HEK293 (cell line): ENCODE measurements around the gene ADAMTS9.
A peak's percentile ranks its signal among the peaks of the same experiment; 100 is the strongest.

Experiments
- CTCF ChIP-seq: fragments of 450-650 bp; formaldehyde crosslinking; IDR thresholded peaks from 2 replicates; pipeline ENCODE4 v1.5.1; 2016; ENCODE audit warnings: missing biosample characterization, missing genetic modification characterization
- GLIS2 ChIP-seq: fragments of 450-650 bp; formaldehyde crosslinking; IDR thresholded peaks from 2 replicates; pipeline ENCODE4 v1.5.1; 2016; ENCODE audit warnings: missing biosample characterization, missing genetic modification characterization
- INSM2 ChIP-seq: fragments of 450-650 bp; formaldehyde crosslinking; IDR thresholded peaks from 2 replicates; pipeline ENCODE4 v1.5.1; 2016; ENCODE audit warnings: missing biosample characterization, missing genetic modification characterization
- KLF17 ChIP-seq: fragments of 450-650 bp; formaldehyde crosslinking; IDR thresholded peaks from 2 replicates; pipeline ENCODE4 v1.5.1; 2016; ENCODE audit warnings: missing biosample characterization, missing genetic modification characterization
- MEIS1 ChIP-seq: sonication (generic); formaldehyde crosslinking; IDR thresholded peaks from 2 replicates; pipeline ENCODE4 v1.8.1; 2022; ENCODE audit warnings: missing genetic modification reagents, mild to moderate bottlenecking, borderline replicate concordance
- OVOL3 ChIP-seq: fragments of 450-650 bp; formaldehyde crosslinking; IDR thresholded peaks from 2 replicates; pipeline ENCODE4 v1.5.1; 2016; ENCODE audit warnings: missing biosample characterization, missing genetic modification characterization
- PATZ1 ChIP-seq: fragments of 450-650 bp; formaldehyde crosslinking; IDR thresholded peaks from 2 replicates; pipeline ENCODE4 v1.5.1; 2016; ENCODE audit warnings: missing biosample characterization, missing genetic modification characterization
- PRDM2 ChIP-seq: fragments of 450-650 bp; formaldehyde crosslinking; IDR thresholded peaks from 2 replicates; pipeline ENCODE4 v1.5.1; 2016; ENCODE audit warnings: missing biosample characterization, missing genetic modification characterization, borderline replicate concordance
- SCRT2 ChIP-seq: fragments of 450-650 bp; formaldehyde crosslinking; IDR thresholded peaks from 2 replicates; pipeline ENCODE4 v1.5.1; 2016; ENCODE audit warnings: missing biosample characterization, missing genetic modification characterization
- SP7 ChIP-seq: fragments of 450-650 bp; formaldehyde crosslinking; IDR thresholded peaks from 2 replicates; pipeline ENCODE4 v1.5.1; 2016; ENCODE audit warnings: missing biosample characterization, missing genetic modification characterization
- WT1 ChIP-seq: fragments of 450-650 bp; formaldehyde crosslinking; IDR thresholded peaks from 2 replicates; pipeline ENCODE4 v1.5.1; 2016; ENCODE audit warnings: missing biosample characterization, missing genetic modification characterization
- ZBTB44 ChIP-seq: fragments of 450-650 bp; IDR thresholded peaks from 2 replicates; pipeline ENCODE4 v1.5.1; 2018; ENCODE audit warnings: missing biosample characterization, mild to moderate bottlenecking, missing genetic modification characterization
- ZIC2 ChIP-seq: fragments of 450-650 bp; formaldehyde crosslinking; IDR thresholded peaks from 2 replicates; pipeline ENCODE4 v1.5.1; 2016; ENCODE audit warnings: missing biosample characterization, missing genetic modification characterization
- ZNF121 ChIP-seq: fragments of 450-650 bp; formaldehyde crosslinking; IDR thresholded peaks from 2 replicates; pipeline ENCODE4 v1.5.1; 2016; ENCODE audit warnings: missing biosample characterization, missing genetic modification characterization
- ZNF132 ChIP-seq: fragments of 450-650 bp; formaldehyde crosslinking; IDR thresholded peaks from 2 replicates; pipeline ENCODE4 v1.5.1; 2017; ENCODE audit warnings: missing biosample characterization, missing genetic modification characterization, borderline replicate concordance
- ZNF2 ChIP-seq: fragments of 450-650 bp; formaldehyde crosslinking; IDR thresholded peaks from 2 replicates; pipeline ENCODE4 v1.5.1; 2016; ENCODE audit warnings: missing biosample characterization, missing genetic modification characterization
- ZNF223 ChIP-seq: fragments of 450-650 bp; formaldehyde crosslinking; IDR thresholded peaks from 2 replicates; pipeline ENCODE4 v1.5.1; 2016; ENCODE audit warnings: missing biosample characterization, missing genetic modification characterization
- ZNF341 ChIP-seq: fragments of 450-650 bp; formaldehyde crosslinking; IDR thresholded peaks from 2 replicates; pipeline ENCODE4; 2016; ENCODE audit warnings: low read depth, missing biosample characterization, missing genetic modification characterization
- ZNF394 ChIP-seq: fragments of 450-650 bp; formaldehyde crosslinking; IDR thresholded peaks from 2 replicates; pipeline ENCODE4 v1.5.1; 2016; ENCODE audit warnings: missing biosample characterization, missing genetic modification characterization, mild to moderate bottlenecking, moderate library complexity, borderline replicate concordance
- ZNF488 ChIP-seq: fragments of 450-650 bp; formaldehyde crosslinking; IDR thresholded peaks from 2 replicates; pipeline ENCODE4 v1.5.1; 2016; ENCODE audit warnings: missing biosample characterization, missing genetic modification characterization
- ZNF560 ChIP-seq: fragments of 450-650 bp; formaldehyde crosslinking; IDR thresholded peaks from 2 replicates; pipeline ENCODE4 v1.5.1; 2017; ENCODE audit warnings: missing biosample characterization, missing genetic modification characterization, borderline replicate concordance
- ZNF658 ChIP-seq: fragments of 450-650 bp; formaldehyde crosslinking; IDR thresholded peaks from 2 replicates; pipeline ENCODE4; 2016; ENCODE audit warnings: missing biosample characterization, missing genetic modification characterization
- ZNF707 ChIP-seq: fragments of 450-650 bp; formaldehyde crosslinking; IDR thresholded peaks from 2 replicates; pipeline ENCODE4 v1.5.1; 2016; ENCODE audit warnings: missing biosample characterization, missing genetic modification characterization
- ZNF76 ChIP-seq: fragments of 450-650 bp; formaldehyde crosslinking; IDR thresholded peaks from 2 replicates; pipeline ENCODE4; 2016; ENCODE audit warnings: low read depth, missing biosample characterization, missing genetic modification characterization, borderline replicate concordance

Gene ADAMTS9

GRCh38 chr3:64642327-64643151, 45.3 kb downstream of the ADAMTS9 start (continued):
- no peak for TF ChIP-seq PRDM2 (tag by site-specific recombination)
- no peak for TF ChIP-seq ZNF488 (tag by site-specific recombination)
- TF ChIP-seq ZNF341 (tag by site-specific recombination), result peak; percentile 40; the same call in 1 of the 2 replicates
- TF ChIP-seq ZIC2 (tag by site-specific recombination), result peak; percentile 40; the same call in 1 of the 2 replicates
- no peak for TF ChIP-seq ZNF223
- no peak for TF ChIP-seq ZNF132 (tag by site-specific recombination)
- no peak for TF ChIP-seq PATZ1 (tag by site-specific recombination)
- no peak for TF ChIP-seq ZNF707
- TF ChIP-seq SP7 (tag by site-specific recombination), result peak; percentile 95
- TF ChIP-seq ZNF2 (tag by site-specific recombination), result peak; percentile 27; the same call in 1 of the 2 replicates
- no peak for TF ChIP-seq ZNF76 (tag by site-specific recombination)
- TF ChIP-seq SCRT2 (tag by site-specific recombination), result no peak
- TF ChIP-seq CTCF (tag by site-specific recombination), result no peak
- TF ChIP-seq ZNF560 (tag by site-specific recombination), result no peak
- TF ChIP-seq INSM2, result 0 out of 2 replicates have a peak, but pooled peaks have one; percentile 13
- TF ChIP-seq ZNF394 (tag by site-specific recombination), result no peak
- TF ChIP-seq ZNF658 (tag by site-specific recombination), result no peak
- TF ChIP-seq MEIS1, result no peak
- TF ChIP-seq GLIS2 (tag by site-specific recombination), result no peak
- no peak for TF ChIP-seq ZBTB44 (tag by site-specific recombination)
- no peak for TF ChIP-seq OVOL3
- TF ChIP-seq WT1 (tag by site-specific recombination), result peak; percentile 96
- TF ChIP-seq KLF17 (tag by site-specific recombination), result peak; percentile 88
- no peak for TF ChIP-seq ZNF121 (tag by site-specific recombination)
